Nephron (organoid): ENCODE data around the gene MRPS18C.
"Not testable (repeated sequence)": the region's sequence is repeated elsewhere in the genome, so short reads cannot be mapped to it uniquely, and the experiment has no call there.

Source experiments
- H3K27ac Mint-ChIP-seq, 3 experiments: 2 replicates each; pipeline ENCODE4 v1.8.0; 2020; ENCODE audit warnings: mixed read lengths in 3 of 3, mild to moderate bottlenecking in 2 of 3, moderate library complexity in 1 of 3
- H3K27me3 Mint-ChIP-seq: 2 replicates; pipeline ENCODE4 v1.8.0; 2021; ENCODE audit warnings: low read depth, mild to moderate bottlenecking, moderate library complexity, mixed read lengths
- H3K36me3 Mint-ChIP-seq: 2 replicates; pipeline ENCODE4 v1.8.0; 2020; ENCODE audit warnings: low read depth, mixed read lengths
- H3K4me1 Mint-ChIP-seq: 2 replicates; pipeline ENCODE4 v1.8.0; 2020; ENCODE audit warnings: mixed read lengths
- H3K4me3 Mint-ChIP-seq, 3 experiments: 2 replicates each; pipeline ENCODE4 v1.8.0; 2020; ENCODE audit warnings: mild to moderate bottlenecking in 3 of 3, mixed read lengths in 3 of 3, moderate library complexity in 2 of 3
- H3K9me3 Mint-ChIP-seq: 2 replicates; pipeline ENCODE4 v1.8.0; 2020; ENCODE audit warnings: mixed read lengths
- TF ChIP-seq, protein P1 (sequence below), 3 experiments: fragments of 200-600 bp; sonication (generic); IDR thresholded peaks; one replicate each; pipeline ENCODE4 v1.5.0; 2021; ENCODE audit warnings: antibody characterized with exemption in 3 of 3; ENCODE audit not compliant: unreplicated experiment in 3 of 3

MRPS18C gene

GRCh38 chr4:83486457-83487129 lies 30.7 kb downstream of the MRPS18C start:
- Mint-ChIP-seq H3K36me3 (no peaks in the 10 kb centered on the region), H3K9me3 (no peaks in the 10 kb centered on the region), H3K27ac (peak overlapping the region in 1 of 3 experiments; percentile 3), H3K4me3 (peak overlapping the region; percentile 4 to 33 (median 6)), H3K4me1 (peaks cover 14% of the 10 kb centered on the region), H3K27me3 (no peaks in the 10 kb centered on the region)
- TF ChIP-seq, protein P1, sequence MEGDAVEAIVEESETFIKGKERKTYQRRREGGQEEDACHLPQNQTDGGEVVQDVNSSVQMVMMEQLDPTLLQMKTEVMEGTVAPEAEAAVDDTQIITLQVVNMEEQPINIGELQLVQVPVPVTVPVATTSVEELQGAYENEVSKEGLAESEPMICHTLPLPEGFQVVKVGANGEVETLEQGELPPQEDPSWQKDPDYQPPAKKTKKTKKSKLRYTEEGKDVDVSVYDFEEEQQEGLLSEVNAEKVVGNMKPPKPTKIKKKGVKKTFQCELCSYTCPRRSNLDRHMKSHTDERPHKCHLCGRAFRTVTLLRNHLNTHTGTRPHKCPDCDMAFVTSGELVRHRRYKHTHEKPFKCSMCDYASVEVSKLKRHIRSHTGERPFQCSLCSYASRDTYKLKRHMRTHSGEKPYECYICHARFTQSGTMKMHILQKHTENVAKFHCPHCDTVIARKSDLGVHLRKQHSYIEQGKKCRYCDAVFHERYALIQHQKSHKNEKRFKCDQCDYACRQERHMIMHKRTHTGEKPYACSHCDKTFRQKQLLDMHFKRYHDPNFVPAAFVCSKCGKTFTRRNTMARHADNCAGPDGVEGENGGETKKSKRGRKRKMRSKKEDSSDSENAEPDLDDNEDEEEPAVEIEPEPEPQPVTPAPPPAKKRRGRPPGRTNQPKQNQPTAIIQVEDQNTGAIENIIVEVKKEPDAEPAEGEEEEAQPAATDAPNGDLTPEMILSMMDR (IDR thresholded peaks at IDR 0.05; ENCODE audit: unreplicated experiment in 3 of 3): no peak

DNA sequence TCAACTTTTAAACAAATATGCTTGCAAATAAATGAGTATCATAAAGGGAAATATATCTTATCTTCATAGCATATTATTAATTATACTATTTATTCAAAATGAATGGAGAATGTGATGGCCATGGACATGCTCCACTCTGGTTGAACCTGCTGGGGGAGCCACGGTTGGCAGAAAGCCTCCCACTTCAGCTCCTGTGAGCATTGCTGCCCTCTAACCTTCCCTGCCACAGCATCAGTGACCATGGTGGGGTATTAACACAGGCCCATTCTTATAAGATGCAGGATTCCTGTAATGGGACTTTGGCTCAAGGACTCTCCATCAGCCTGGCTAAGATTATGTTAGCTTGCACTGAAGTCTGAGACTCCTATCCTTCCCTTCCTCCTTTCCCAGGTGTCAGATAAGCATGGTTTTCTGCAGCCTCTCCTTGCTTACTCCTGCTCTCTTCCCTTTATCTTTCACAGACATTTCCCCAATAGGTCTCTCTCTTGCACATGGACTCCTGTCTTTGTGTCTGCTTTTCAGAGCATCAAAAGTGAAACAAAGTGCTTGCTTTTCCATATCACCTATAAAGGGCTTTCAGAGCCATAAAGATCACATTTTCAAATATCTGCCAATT lies 34.0 kb downstream of the MRPS18C start:
- Mint-ChIP-seq H3K27ac (no peak overlapping the region), H3K4me3 (peak overlapping the region in 1 of 3 experiments; percentile 47), H3K36me3 (no peaks in the 10 kb centered on the region), H3K27me3 (no peaks in the 10 kb centered on the region), H3K4me1 (peaks cover 5% of the 10 kb centered on the region), H3K9me3 (no peaks in the 10 kb centered on the region)
- TF ChIP-seq, protein P1 (IDR thresholded peaks at IDR 0.05; ENCODE audit: unreplicated experiment in 3 of 3): no peak

- Mint-ChIP-seq H3K27ac (no peak overlapping the region), H3K27me3 (no peaks in the 10 kb centered on the region), H3K9me3 (no peaks in the 10 kb centered on the region), H3K4me1 (no peaks in the 10 kb centered on the region), H3K4me3 (no peak overlapping the region), H3K36me3 (no peaks in the 10 kb centered on the region)
- TF ChIP-seq, protein P1 (IDR thresholded peaks at IDR 0.05; ENCODE audit: unreplicated experiment in 3 of 3): peak; percentile 77 to 80 (median 77)
Observed at GRCh38 chr4:83490876-83491450, 35.1 kb downstream of the MRPS18C start.

DNA sequence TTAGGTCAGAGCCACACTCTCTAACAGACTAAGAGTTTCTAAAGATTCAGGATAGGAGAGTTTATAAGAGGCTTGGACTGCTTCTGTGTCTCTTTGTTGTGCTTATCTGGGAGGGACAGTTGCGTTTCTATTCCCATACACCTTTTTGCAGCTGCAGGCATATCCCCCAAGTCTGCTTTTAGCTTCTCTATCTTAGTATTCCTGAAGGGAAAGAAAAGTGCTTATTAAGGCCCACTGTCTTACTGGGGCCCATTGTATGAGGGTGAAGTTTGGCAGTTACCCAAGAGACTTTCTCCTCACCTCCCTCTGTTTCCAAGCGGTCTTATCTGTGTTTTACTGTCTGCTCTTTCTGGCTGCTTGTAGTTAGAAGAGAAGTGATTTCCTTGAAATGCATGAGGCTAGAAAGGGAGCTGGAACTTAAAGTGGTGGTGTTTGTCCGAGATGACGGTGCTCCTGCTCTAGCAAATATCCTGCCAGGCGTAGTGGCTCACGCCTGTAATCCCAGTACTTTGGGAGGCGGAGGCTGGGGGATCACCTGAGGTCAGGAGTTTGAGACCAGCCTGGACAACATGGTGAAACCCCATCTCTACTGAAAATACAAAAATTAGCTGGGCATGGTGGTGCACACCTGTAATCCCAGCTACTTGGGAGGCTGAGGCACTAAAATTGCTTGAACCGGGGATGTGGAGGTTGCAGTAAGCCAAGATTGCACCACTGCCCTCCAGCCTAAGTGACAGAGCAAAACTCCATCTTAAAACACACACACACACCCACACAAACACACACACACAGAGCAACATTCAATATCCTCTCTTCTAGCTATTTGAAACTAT lies 40.4 kb downstream of the MRPS18C start:
- H3K36me3 Mint-ChIP-seq, H3K27ac Mint-ChIP-seq, H3K27me3 Mint-ChIP-seq, H3K4me1 Mint-ChIP-seq, H3K9me3 Mint-ChIP-seq, H3K4me3 Mint-ChIP-seq: not testable (repeated sequence)

- Mint-ChIP-seq H3K9me3 (no peaks in the 10 kb centered on the region), H3K27me3 (peaks cover 6% of the 10 kb centered on the region)
Observed at GRCh38 chr4:83498187-83498586, 42.3 kb downstream of the MRPS18C start.

DNA sequence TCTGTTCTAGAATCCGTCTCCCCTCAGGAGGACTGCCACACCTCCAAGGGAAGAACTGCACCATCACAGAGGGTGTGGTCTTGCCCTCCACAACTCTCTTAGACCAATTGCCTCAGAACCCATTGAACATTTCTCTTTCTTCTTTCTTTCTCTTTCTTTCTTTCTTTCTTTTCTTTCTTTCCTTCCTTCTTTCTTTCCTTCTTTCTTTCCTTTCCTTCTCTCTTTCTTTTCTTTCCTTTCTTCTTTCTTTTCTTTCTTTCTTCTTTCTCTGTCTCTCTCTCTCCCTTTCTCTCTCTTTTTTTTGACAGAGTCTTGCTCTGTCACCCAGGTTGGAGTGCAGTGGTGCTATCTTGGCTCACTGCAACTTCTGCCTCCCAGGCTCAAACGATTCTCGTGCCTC lies 45.8 kb downstream of the MRPS18C start:
- not testable (repeated sequence) for H3K4me1 Mint-ChIP-seq, H3K36me3 Mint-ChIP-seq, H3K9me3 Mint-ChIP-seq, H3K27me3 Mint-ChIP-seq, H3K27ac Mint-ChIP-seq, H3K4me3 Mint-ChIP-seq

More at GRCh38 chr4:83498187-83498586, 42.3 kb downstream of the MRPS18C start:
- H3K36me3 Mint-ChIP-seq: no peaks in the 10 kb centered on the region
- H3K4me1 Mint-ChIP-seq: no peaks in the 10 kb centered on the region
- TF ChIP-seq, protein P1 (IDR thresholded peaks at IDR 0.05; ENCODE audit: unreplicated experiment in 3 of 3): no peak
- H3K27ac Mint-ChIP-seq: no peak overlapping the region
- H3K4me3 Mint-ChIP-seq: no peak overlapping the region
